H1 (cell line): ENCODE data around the gene MYL5. TPM values are rescaled to one million over a fixed set of nuclear protein-coding genes. Genes with fewer than 3 reads are reported as not detected.
A peak's percentile ranks its signal among the peaks of the same experiment; 100 is the strongest.

ENCODE experiments used
- CTCF ChIA-PET: fragments of 300-600 bp; sonication (Branson Sonifier 250); formaldehyde crosslinking; loops from one replicate; lab custom pipeline; 2021; ENCODE audit not compliant: partially characterized antibody; lab: Charles Lee
- POLR2A ChIA-PET: fragments of 300-600 bp; sonication (Branson Sonifier 250); formaldehyde crosslinking; loops from one replicate; lab custom pipeline; 2021; ENCODE audit warnings: inconsistent platforms; ENCODE audit not compliant: partially characterized antibody; lab: Charles Lee
- DNase-seq, 2 experiments: peaks; one replicate each; pipeline versions ENCODE4 v3.0.0 to v3.0.0-alpha.2; 2010 to 2022; ENCODE audit warnings: low spot score in 2 of 2, low read depth in 1 of 2, mixed read lengths in 1 of 2
- FAIRE-seq: peaks from 2 replicates; lab custom pipeline; 2011; peaks lifted over from hg19 to GRCh38; lab: Jason Lieb, UNC
- H2AFZ ChIP-seq: 2 replicates; pipeline ENCODE4 v1.8.1; 2012; ENCODE audit warnings: low read length, inconsistent platforms
- H2AK5ac ChIP-seq: 2 replicates; pipeline ENCODE4 v1.6.1; 2013; ENCODE audit warnings: low read depth, low read length
- H2BK120ac ChIP-seq: replicated peaks from 2 replicates; pipeline ENCODE3; 2013; ENCODE audit warnings: low read depth, low read length, inconsistent platforms
- H2BK12ac ChIP-seq: 2 replicates; pipeline ENCODE4 v1.6.1; 2013; ENCODE audit warnings: low read depth, low read length
- H2BK15ac ChIP-seq: 2 replicates; pipeline ENCODE4 v1.6.1; 2013; ENCODE audit warnings: low read length
- H2BK20ac ChIP-seq: 2 replicates; pipeline ENCODE4 v1.6.1; 2013; ENCODE audit warnings: low read length
- H2BK5ac ChIP-seq: 2 replicates; pipeline ENCODE4 v1.6.1; 2013; ENCODE audit warnings: low read depth, low read length
- H3K14ac ChIP-seq: 2 replicates; pipeline ENCODE4 v1.6.1; 2013; ENCODE audit warnings: inconsistent platforms; ENCODE audit not compliant: insufficient read length
- H3K18ac ChIP-seq: 2 replicates; pipeline ENCODE4 v1.6.1; 2013; ENCODE audit warnings: low read length; ENCODE audit errors: extremely low read depth
- H3K23ac ChIP-seq: 2 replicates; pipeline ENCODE4 v1.6.1; 2013; ENCODE audit warnings: inconsistent platforms; ENCODE audit not compliant: insufficient read length
- H3K23me2 ChIP-seq: 2 replicates; pipeline ENCODE4 v1.6.1; 2013; ENCODE audit warnings: low read depth, low read length
- H3K27ac ChIP-seq: 2 replicates; pipeline ENCODE4 v1.6.1; 2011; ENCODE audit warnings: low read depth, low read length, inconsistent platforms
- H3K27me3 ChIP-seq, 4 experiments: replicated peaks in 1 of 4; 1 replicate in 1 of 4; 2 replicates in 3 of 4; pipeline versions ENCODE4 v1.6.1 to v1.8.1; 2011 to 2013; ENCODE audit warnings: low read length in 3 of 4, mild to moderate bottlenecking in 3 of 4, inconsistent platforms in 2 of 4, mixed read lengths in 2 of 4, moderate library complexity in 1 of 4; ENCODE audit not compliant: control insufficient read depth in 3 of 4, insufficient read depth in 3 of 4; ENCODE audit errors: extremely low read depth in 1 of 4
- H3K36me3 ChIP-seq, 4 experiments: 2 replicates each; pipeline versions ENCODE4 v1.6.1 to v1.8.1; 2011 to 2013; ENCODE audit warnings: mild to moderate bottlenecking in 4 of 4, low read length in 3 of 4, moderate library complexity in 2 of 4, control low read depth in 1 of 4, inconsistent platforms in 1 of 4; ENCODE audit not compliant: insufficient read depth in 4 of 4, control insufficient read depth in 2 of 4
- H3K4ac ChIP-seq: replicated peaks from 2 replicates; pipeline ENCODE3; 2013; ENCODE audit warnings: low read length, low read depth, mixed read lengths, inconsistent platforms; ENCODE audit not compliant: insufficient read length
- H3K4me1 ChIP-seq, 4 experiments: replicated peaks in 1 of 4; 1 replicate in 1 of 4; 2 replicates in 3 of 4; pipeline versions ENCODE4 v1.6.1 to v1.8.1; 2011 to 2013; ENCODE audit warnings: low read length in 3 of 4, inconsistent platforms in 2 of 4, mixed read lengths in 1 of 4; ENCODE audit not compliant: insufficient read depth in 4 of 4, control insufficient read depth in 3 of 4
- H3K4me2 ChIP-seq, 2 experiments: 2 replicates each; pipeline versions ENCODE4 v1.6.1 to v1.8.1; 2011 to 2013; ENCODE audit warnings: low read depth in 2 of 2, low read length in 2 of 2, control low read depth in 1 of 2, inconsistent platforms in 1 of 2, mild to moderate bottlenecking in 1 of 2; ENCODE audit not compliant: insufficient read depth in 1 of 2
- H3K4me3 ChIP-seq, 4 experiments: fragments of 200-600, 300-600 bp in 1 of 4; sonication (generic), shearing (Covaris generic), sonication (Bioruptor Twin) in 1 of 4; 2 replicates each; pipeline versions ENCODE4 v1.5.1 to v1.8.1; 2011 to 2016; ENCODE audit warnings: low read length in 4 of 4, low read depth in 3 of 4, control low read depth in 2 of 4, inconsistent platforms in 2 of 4, mild to moderate bottlenecking in 2 of 4, mixed read lengths in 1 of 4, moderate library complexity in 1 of 4; ENCODE audit not compliant: insufficient read depth in 2 of 4; ENCODE audit errors: extremely low read depth in 1 of 4
- H3K56ac ChIP-seq: replicated peaks from 2 replicates; pipeline ENCODE3; 2013; ENCODE audit warnings: low read depth, mild to moderate bottlenecking, mixed read lengths, low read length, inconsistent platforms; ENCODE audit not compliant: insufficient read length
- H3K79me1 ChIP-seq: 2 replicates; pipeline ENCODE4 v1.6.1; 2013; ENCODE audit warnings: low read depth, low read length, control low read depth
- H3K79me2 ChIP-seq, 2 experiments: 2 replicates each; pipeline versions ENCODE4 v1.6.1 to v1.8.1; 2012 to 2013; ENCODE audit warnings: low read length in 2 of 2, mild to moderate bottlenecking in 2 of 2, inconsistent platforms in 1 of 2; ENCODE audit not compliant: insufficient read depth in 2 of 2, control insufficient read depth in 1 of 2
- H3K9ac ChIP-seq, 4 experiments: replicated peaks in 1 of 4; 1 replicate in 1 of 4; 2 replicates in 3 of 4; pipeline versions ENCODE4 v1.6.1 to v1.8.1; 2011 to 2013; ENCODE audit warnings: low read depth in 3 of 4, low read length in 3 of 4, control low read depth in 2 of 4, mild to moderate bottlenecking in 2 of 4, moderate library complexity in 2 of 4, inconsistent platforms in 1 of 4; ENCODE audit errors: extremely low read depth in 1 of 4
- H3K9me3 ChIP-seq, 2 experiments: 2 replicates each; pipeline versions ENCODE4 v1.6.1 to v1.8.1; 2012 to 2013; ENCODE audit warnings: mild to moderate bottlenecking in 2 of 2, moderate library complexity in 2 of 2, control low read depth in 1 of 2, inconsistent platforms in 1 of 2, low read depth in 1 of 2, low read length in 1 of 2, mixed read lengths in 1 of 2; ENCODE audit not compliant: insufficient read depth in 2 of 2
- H4K20me1 ChIP-seq, 2 experiments: replicated peaks in 1 of 2; 2 replicates each; pipeline versions ENCODE3 to v1.8.1; 2011 to 2013; ENCODE audit warnings: inconsistent platforms in 2 of 2, low read length in 2 of 2, mild to moderate bottlenecking in 1 of 2; ENCODE audit not compliant: insufficient read depth in 2 of 2, control insufficient read depth in 1 of 2
- H4K5ac ChIP-seq: 2 replicates; pipeline ENCODE4 v1.6.1; 2013; ENCODE audit warnings: low read length, low read depth, mixed read lengths, inconsistent platforms; ENCODE audit not compliant: insufficient read length
- H4K8ac ChIP-seq: 2 replicates; pipeline ENCODE4 v1.8.0; 2013; ENCODE audit warnings: mild to moderate bottlenecking, moderate library complexity, low read length, inconsistent platforms; ENCODE audit not compliant: insufficient read depth; ENCODE audit errors: extremely low read depth
- H4K91ac ChIP-seq: replicated peaks from 2 replicates; pipeline ENCODE3; 2013; ENCODE audit warnings: low read length, mixed read lengths, inconsistent platforms; ENCODE audit not compliant: insufficient read length
- NRF1 ChIP-seq: IDR thresholded peaks from 2 replicates; pipeline ENCODE4 v1.6.1; 2011; ENCODE audit warnings: mild to moderate bottlenecking, low read depth, low read length, improper control_type of control experiment
- WGBS, 2 experiments: shearing (Covaris generic) in 1 of 2; methylation state at CpG; one replicate each; pipeline versions ENCODE4 v1.1.6 to v1.1.7; 2013 to 2015; ENCODE audit warnings: low lambda C conversion rate in 2 of 2, mixed read lengths in 2 of 2, inconsistent platforms in 1 of 2, low coverage in 1 of 2, missing lambda C conversion rate in 1 of 2; ENCODE audit not compliant: insufficient replicate concordance in 2 of 2, insufficient coverage in 1 of 2, insufficient read length in 1 of 2; ENCODE audit errors: extremely low coverage in 1 of 2, missing lambda C conversion rate in 1 of 2; 5-methylcytosine and 5-hydroxymethylcytosine counted together
- polyA plus RNA-seq, 7 experiments: library from polyadenylated mRNA; depleted of rRNA in 3 of 7; stranded (reverse) in 5 of 7; unstranded in 2 of 7; fragments of >200 nt in 5 of 7; fragments of 200-250 nt in 2 of 7; gene quantifications; 1 replicate in 5 of 7; 2 replicates in 1 of 7; 4 replicates in 1 of 7; pipeline versions ENCODE4 v1.2.1 to v1.2.3, GENCODE V29; 2011 to 2013; ENCODE audit warnings: missing spikeins in 2 of 7, mixed read lengths in 2 of 7
- total RNA-seq: library from RNA; stranded (reverse); fragmentation: NEBNext Ultra II Directional; extraction: Animal tissue kit (Norgen Biotek cat#: 25700); gene quantifications from 2 replicates; pipeline ENCODE4 v1.2.1, GENCODE V29; 2021

MYL5 gene
- total and polyA plus RNA-seq, 2 of the 8 experiments (the other 6 are each of a cell fraction or from before 2014, with no cell fraction given) = 5.7 to 6.8 TPM

GRCh38 chr4:665381-665750 lies 9.0 kb upstream of the MYL5 start:
- H2AFZ ChIP-seq = no peak overlapping the region
- peaks cover 7% of the 10 kb centered on the region; the same call in 1 of the 2 replicates for H3K23me2 ChIP-seq
- no peak overlapping the region for H3K23ac ChIP-seq
- ChIA-PET CTCF (interaction anchor here (1.5 to 3.0 kb wide), 3 partner anchors 9 to 63 kb away, joined by 3 to 22 read pairs (median 11); partner anchors contain the start of genes ATP5ME and MYL5), POLR2A (interaction anchor here (1.3 to 5.0 kb wide), 3 partner anchors 8 to 14 kb away, joined by 3 to 53 read pairs (median 25); partner anchors contain the start of genes ATP5ME and MYL5)
- no peaks in the 10 kb centered on the region for H3K27me3 ChIP-seq
- H2BK15ac ChIP-seq = 0 out of 2 replicates have a peak overlapping the region, but pooled peaks have one; percentile 10
- no peaks in the 10 kb centered on the region for H3K36me3 ChIP-seq
- no peak overlapping the region for H3K4me3 ChIP-seq
- no peak overlapping the region for H3K56ac ChIP-seq
- H3K4ac ChIP-seq = no peak overlapping the region
- FAIRE-seq (no peak), DNase-seq (no peak)
- no peak overlapping the region for H4K91ac ChIP-seq
- no peak overlapping the region for H3K14ac ChIP-seq
- H2AK5ac ChIP-seq = no peak overlapping the region
- no peak overlapping the region for H3K18ac ChIP-seq
- H3K27ac ChIP-seq = no peak overlapping the region
- no peak overlapping the region for H2BK120ac ChIP-seq
- no peaks in the 10 kb centered on the region for H3K9me3 ChIP-seq
- H2BK5ac ChIP-seq = no peak overlapping the region
- H3K9ac ChIP-seq = no peak overlapping the region
- peaks cover 0 to 5% of the 10 kb centered on the region in 2 experiments for H4K20me1 ChIP-seq
- H3K79me1 ChIP-seq = no peaks in the 10 kb centered on the region
- no peak overlapping the region for H2BK20ac ChIP-seq
- H2BK12ac ChIP-seq = no peak overlapping the region
- no peak overlapping the region for H3K4me2 ChIP-seq
- H4K5ac ChIP-seq = no peak overlapping the region
- WGBS, 2 experiments = 83% methylated on average over 12 of the region's 12 CpGs; no CpG with 5 or more reads in 1 of the 2 experiments
- no peaks in the 10 kb centered on the region for H3K79me2 ChIP-seq
- no peaks in the 10 kb centered on the region; a peak in 1 of 7 replicates for H3K4me1 ChIP-seq
- TF ChIP-seq NRF1 = no peak
- H4K8ac ChIP-seq = no peak overlapping the region
